HepG2 (cell line): ENCODE measurements around the gene EMC1. TPM values are rescaled to one million over a fixed set of nuclear protein-coding genes. Genes with fewer than 3 reads are reported as not detected.

Source experiments
- E2F5 ChIP-seq: sonication (generic); formaldehyde crosslinking; conservative IDR thresholded peaks from 2 replicates; pipeline ENCODE4 v1.4.0; 2020; ENCODE audit warnings: missing genetic modification reagents
- FOXA1 ChIP-seq, 2 experiments: fragments of 450-650 bp in 1 of 2; sonication (generic) in 1 of 2; formaldehyde crosslinking in 1 of 2; IDR thresholded peaks; 2 replicates each; pipeline versions ENCODE4 v1.4.0 to v1.6.1; 2016 to 2020; ENCODE audit warnings: missing genetic modification reagents in 1 of 2
- ISX ChIP-seq: sonication (generic); formaldehyde crosslinking; conservative IDR thresholded peaks from 2 replicates; pipeline ENCODE4 v1.5.0; 2020; ENCODE audit warnings: missing genetic modification reagents
- MAFG ChIP-seq: sonication (generic); formaldehyde crosslinking; IDR thresholded peaks from 2 replicates; pipeline ENCODE4 v1.5.1; 2020; ENCODE audit warnings: mild to moderate bottlenecking, missing genetic modification reagents
- MTA3 ChIP-seq: sonication (generic); formaldehyde crosslinking; IDR thresholded peaks from 2 replicates; pipeline ENCODE4 v1.4.0; 2020; ENCODE audit warnings: missing genetic modification reagents
- NCOA1 ChIP-seq: sonication (generic); formaldehyde crosslinking; IDR thresholded peaks from 2 replicates; pipeline ENCODE4 v1.9.0; 2021; ENCODE audit warnings: missing genetic modification reagents
- NCOA5 ChIP-seq: sonication (generic); formaldehyde crosslinking; IDR thresholded peaks from 2 replicates; pipeline ENCODE4 v1.4.0; 2020; ENCODE audit warnings: missing genetic modification reagents
- PHF5A ChIP-seq: IDR thresholded peaks from one replicate; pipeline ENCODE4 v1.6.1; 2018; ENCODE audit warnings: low read depth, missing genetic modification reagents; ENCODE audit not compliant: unreplicated experiment
- RAD21 ChIP-seq: fragments of 450-650 bp; formaldehyde crosslinking; IDR thresholded peaks from 2 replicates; pipeline ENCODE4 v1.5.0; 2020; ENCODE audit warnings: mild to moderate bottlenecking
- SATB2 ChIP-seq: sonication (generic); formaldehyde crosslinking; IDR thresholded peaks from 2 replicates; pipeline ENCODE4 v1.5.0; 2020; ENCODE audit warnings: missing genetic modification reagents
- SETDB1 ChIP-seq: sonication (generic); formaldehyde crosslinking; IDR thresholded peaks from 2 replicates; pipeline ENCODE4 v1.5.1; 2020; ENCODE audit warnings: missing genetic modification reagents, mild to moderate bottlenecking, borderline replicate concordance
- SMC3 ChIP-seq: IDR thresholded peaks from 2 replicates; pipeline ENCODE4 v1.6.1; 2011; ENCODE audit warnings: low read length, improper control_type of control experiment
- SPEN ChIP-seq: sonication (generic); formaldehyde crosslinking; IDR thresholded peaks from 2 replicates; pipeline ENCODE4 v1.5.1; 2020; ENCODE audit warnings: low read depth, mild to moderate bottlenecking, missing genetic modification reagents
- STAG1 ChIP-seq: sonication (generic); formaldehyde crosslinking; IDR thresholded peaks from 2 replicates; pipeline ENCODE4 v1.4.0; 2020; ENCODE audit warnings: missing genetic modification reagents
- TAF15 ChIP-seq: fragments of 200-400 bp; formaldehyde crosslinking; IDR thresholded peaks from one replicate; pipeline ENCODE4 v1.6.1; 2018; ENCODE audit warnings: mild to moderate bottlenecking, low read depth, low read length; ENCODE audit not compliant: poor library complexity, severe bottlenecking
- TARDBP ChIP-seq: sonication (generic); formaldehyde crosslinking; IDR thresholded peaks from 2 replicates; pipeline ENCODE4 v1.8.0; 2022; ENCODE audit warnings: mild to moderate bottlenecking, missing genetic modification reagents
- TEAD3 ChIP-seq: optimal IDR thresholded peaks from 2 replicates; pipeline ENCODE3; 2016; ENCODE audit warnings: borderline replicate concordance
- XRCC5 ChIP-seq: fragments of 200-400 bp; formaldehyde crosslinking; optimal IDR thresholded peaks from 2 replicates; pipeline ENCODE3; 2017; ENCODE audit warnings: mild to moderate bottlenecking, low read length
- ZNF33A ChIP-seq: sonication (generic); formaldehyde crosslinking; IDR thresholded peaks from 2 replicates; pipeline ENCODE4 v1.5.1; 2020; ENCODE audit warnings: missing genetic modification reagents, mild to moderate bottlenecking, moderate library complexity, borderline replicate concordance
- ZNF564 ChIP-seq: sonication (generic); formaldehyde crosslinking; IDR thresholded peaks from 2 replicates; pipeline ENCODE4 v1.8.1; 2023; ENCODE audit warnings: mild to moderate bottlenecking, missing genetic modification reagents
- ZNF672 ChIP-seq: sonication (generic); formaldehyde crosslinking; IDR thresholded peaks from 2 replicates; pipeline ENCODE4 v1.8.1; 2022; ENCODE audit warnings: missing genetic modification reagents
- ZNF674 ChIP-seq: sonication (generic); formaldehyde crosslinking; IDR thresholded peaks from 2 replicates; pipeline ENCODE4 v1.5.0; 2020; ENCODE audit warnings: low read depth, mild to moderate bottlenecking, missing genetic modification reagents
- ZNF879 ChIP-seq: sonication (generic); formaldehyde crosslinking; IDR thresholded peaks from 2 replicates; pipeline ENCODE4 v1.8.1; 2023; ENCODE audit warnings: missing genetic modification reagents
- ZSCAN9 ChIP-seq: IDR thresholded peaks from 2 replicates; pipeline ENCODE4 v1.6.1; 2016; ENCODE audit warnings: borderline replicate concordance
- ZUFSP ChIP-seq: sonication (generic); formaldehyde crosslinking; IDR thresholded peaks from 2 replicates; pipeline ENCODE4 v1.9.0; 2021; ENCODE audit warnings: missing genetic modification reagents, mild to moderate bottlenecking, borderline replicate concordance
- polyA plus RNA-seq, 8 experiments: library from polyadenylated mRNA; depleted of rRNA in 3 of 8; stranded (reverse) in 7 of 8; unstranded in 1 of 8; fragments of >200 nt; fragmentation: Illumina TruSeq in 4 of 8; extraction: Trizol in 4 of 8; gene quantifications; 2 replicates each; pipeline versions ENCODE4 v1.2.1 to v1.2.3, GENCODE V29; 2011 to 2016; ENCODE audit warnings: low read depth in 4 of 8, missing spikeins in 1 of 8, mixed read lengths in 1 of 8; ENCODE audit not compliant: insufficient read depth in 1 of 8
- total RNA-seq, 5 experiments: library from RNA; depleted of rRNA; stranded (reverse); fragments of >200 nt; fragmentation: Illumina TruSeq; extraction: Trizol; gene quantifications; 2 replicates each; pipeline ENCODE4 v1.2.3, GENCODE V29; 2016; ENCODE audit warnings: low read depth in 1 of 5
- TF ChIP-seq, protein P1 (sequence below): sonication (generic); formaldehyde crosslinking; IDR thresholded peaks from 2 replicates; pipeline ENCODE4 v1.8.0; 2022; ENCODE audit warnings: low read depth, missing genetic modification reagents
- TF ChIP-seq, protein P2 (sequence below): sonication (generic); formaldehyde crosslinking; IDR thresholded peaks from 2 replicates; pipeline ENCODE4 v1.5.1; 2020; ENCODE audit warnings: mild to moderate bottlenecking, moderate library complexity, missing genetic modification reagents

The EMC1 gene
- total and polyA plus RNA-seq, 2 of the 13 experiments (the other 11 are each of a cell fraction or from before 2014, with no cell fraction given), result 38.0 to 61.3 TPM

DNA sequence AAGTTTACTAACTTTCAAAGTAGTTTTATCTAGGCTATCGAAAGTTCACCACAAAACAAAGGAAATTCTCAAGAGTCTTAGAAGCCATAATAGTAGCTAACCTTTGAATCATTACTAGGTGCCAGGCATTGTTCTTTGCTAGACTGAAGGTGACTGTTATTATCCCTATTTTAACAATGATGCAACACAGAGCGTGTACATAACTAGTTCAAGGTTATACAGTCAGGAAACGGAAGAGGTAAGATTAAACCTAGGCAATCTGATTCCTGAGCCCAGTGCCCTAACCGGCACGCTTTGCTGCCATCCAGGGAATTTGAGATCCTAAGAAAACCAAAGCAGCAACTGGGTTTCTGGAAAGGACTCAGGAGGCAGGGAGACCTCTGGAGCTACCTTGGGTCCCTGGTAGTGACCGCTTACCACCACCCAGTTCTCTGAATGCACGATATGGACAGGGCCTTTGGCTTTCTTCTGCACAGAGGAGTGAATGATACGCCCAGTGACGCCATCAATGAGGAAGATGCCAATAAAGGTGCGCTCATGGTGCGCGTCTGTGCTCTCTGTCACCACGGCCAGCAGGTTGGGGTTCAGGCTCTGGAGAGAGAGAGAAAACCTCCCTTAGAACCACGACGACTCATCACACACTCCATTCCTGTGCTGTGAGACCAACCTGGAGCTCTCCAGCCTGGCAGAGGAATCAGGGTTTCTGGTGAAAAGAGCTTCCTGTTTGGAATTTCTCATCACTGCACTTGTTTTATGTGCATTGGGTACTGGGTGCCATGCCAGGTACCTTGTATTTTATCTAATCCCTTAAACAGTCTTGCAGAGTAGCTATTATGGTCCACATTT is 28.1 kb downstream of the EMC1 start (continued):
- TF ChIP-seq TARDBP (CRISPR knock-in tag) (peak; percentile 67; the same call in 1 of the 2 replicates), ZNF33A (no peak), ZNF672 (CRISPR knock-in tag) (no peak), RAD21 (no peak), TEAD3 (CRISPR knock-in tag) (no peak), ZNF564 (CRISPR knock-in tag) (no peak), SETDB1 (CRISPR knock-in tag) (no peak), MTA3 (CRISPR knock-in tag) (no peak), ZUFSP (CRISPR knock-in tag) (no peak), NCOA1 (CRISPR knock-in tag) (no peak), PHF5A (no peak), STAG1 (CRISPR knock-in tag) (no peak), ISX (CRISPR knock-in tag) (no peak), TAF15 (no peak), FOXA1 (IDR thresholded peaks at IDR 0.05) (no peak), FOXA1 (CRISPR knock-in tag; IDR thresholded peaks at IDR 0.05) (peak; percentile 84), ZSCAN9 (CRISPR knock-in tag) (peak; percentile 66; the same call in 1 of the 2 replicates), ZNF879 (no peak), SPEN (CRISPR knock-in tag) (no peak), SATB2 (CRISPR knock-in tag) (no peak), SMC3 (no peak), XRCC5 (no peak), MAFG (CRISPR knock-in tag) (no peak), ZNF674 (CRISPR knock-in tag) (no peak), NCOA5 (no peak), E2F5 (CRISPR knock-in tag) (no peak)
- TF ChIP-seq, protein P1, sequence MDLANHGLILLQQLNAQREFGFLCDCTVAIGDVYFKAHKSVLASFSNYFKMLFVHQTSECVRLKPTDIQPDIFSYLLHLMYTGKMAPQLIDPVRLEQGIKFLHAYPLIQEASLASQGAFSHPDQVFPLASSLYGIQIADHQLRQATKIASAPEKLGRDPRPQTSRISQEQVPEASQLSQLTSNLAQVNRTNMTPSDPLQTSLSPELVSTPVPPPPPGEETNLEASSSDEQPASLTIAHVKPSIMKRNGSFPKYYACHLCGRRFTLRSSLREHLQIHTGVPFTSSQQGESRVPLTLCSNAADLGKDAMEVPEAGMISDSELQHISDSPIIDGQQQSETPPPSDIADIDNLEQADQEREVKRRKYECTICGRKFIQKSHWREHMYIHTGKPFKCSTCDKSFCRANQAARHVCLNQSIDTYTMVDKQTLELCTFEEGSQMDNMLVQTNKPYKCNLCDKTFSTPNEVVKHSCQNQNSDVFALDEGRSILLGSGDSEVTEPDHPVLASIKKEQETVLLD (CRISPR knock-in tag), result no peak
- TF ChIP-seq, protein P2, sequence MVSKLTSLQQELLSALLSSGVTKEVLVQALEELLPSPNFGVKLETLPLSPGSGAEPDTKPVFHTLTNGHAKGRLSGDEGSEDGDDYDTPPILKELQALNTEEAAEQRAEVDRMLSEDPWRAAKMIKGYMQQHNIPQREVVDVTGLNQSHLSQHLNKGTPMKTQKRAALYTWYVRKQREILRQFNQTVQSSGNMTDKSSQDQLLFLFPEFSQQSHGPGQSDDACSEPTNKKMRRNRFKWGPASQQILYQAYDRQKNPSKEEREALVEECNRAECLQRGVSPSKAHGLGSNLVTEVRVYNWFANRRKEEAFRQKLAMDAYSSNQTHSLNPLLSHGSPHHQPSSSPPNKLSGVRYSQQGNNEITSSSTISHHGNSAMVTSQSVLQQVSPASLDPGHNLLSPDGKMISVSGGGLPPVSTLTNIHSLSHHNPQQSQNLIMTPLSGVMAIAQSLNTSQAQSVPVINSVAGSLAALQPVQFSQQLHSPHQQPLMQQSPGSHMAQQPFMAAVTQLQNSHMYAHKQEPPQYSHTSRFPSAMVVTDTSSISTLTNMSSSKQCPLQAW, result no peak; the same call in 1 of the 2 replicates
